Measurements from ENCODE around the gene SECISBP2. TPM values are rescaled to one million over a fixed set of nuclear protein-coding genes. Genes with fewer than 3 reads are reported as not detected.

Gene SECISBP2
- total and polyA plus RNA-seq, 2 experiments from 2014 or later, result 77.7 to 86.8 TPM

DNA sequence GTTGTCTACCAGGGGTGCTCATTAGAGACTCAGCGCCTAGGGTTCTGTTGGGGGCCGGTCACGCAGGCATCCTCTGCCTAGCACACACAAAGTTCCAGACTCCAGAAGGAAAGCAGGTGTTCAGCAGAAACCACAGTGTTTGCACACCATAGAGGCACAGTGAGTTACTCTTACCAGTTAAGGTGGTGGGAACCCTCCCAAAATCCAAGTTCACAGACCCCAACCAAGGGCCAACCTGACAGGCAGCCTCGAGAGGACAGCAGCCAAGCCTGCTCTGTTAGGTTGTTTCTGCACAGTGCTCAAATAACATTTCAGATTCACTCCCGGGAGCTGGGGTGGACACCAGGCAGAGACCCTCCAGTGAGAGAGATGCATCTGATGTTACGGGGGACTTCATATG is 36.2 kb downstream of the SECISBP2 start (continued):
- TF ChIP-seq, protein P1, sequence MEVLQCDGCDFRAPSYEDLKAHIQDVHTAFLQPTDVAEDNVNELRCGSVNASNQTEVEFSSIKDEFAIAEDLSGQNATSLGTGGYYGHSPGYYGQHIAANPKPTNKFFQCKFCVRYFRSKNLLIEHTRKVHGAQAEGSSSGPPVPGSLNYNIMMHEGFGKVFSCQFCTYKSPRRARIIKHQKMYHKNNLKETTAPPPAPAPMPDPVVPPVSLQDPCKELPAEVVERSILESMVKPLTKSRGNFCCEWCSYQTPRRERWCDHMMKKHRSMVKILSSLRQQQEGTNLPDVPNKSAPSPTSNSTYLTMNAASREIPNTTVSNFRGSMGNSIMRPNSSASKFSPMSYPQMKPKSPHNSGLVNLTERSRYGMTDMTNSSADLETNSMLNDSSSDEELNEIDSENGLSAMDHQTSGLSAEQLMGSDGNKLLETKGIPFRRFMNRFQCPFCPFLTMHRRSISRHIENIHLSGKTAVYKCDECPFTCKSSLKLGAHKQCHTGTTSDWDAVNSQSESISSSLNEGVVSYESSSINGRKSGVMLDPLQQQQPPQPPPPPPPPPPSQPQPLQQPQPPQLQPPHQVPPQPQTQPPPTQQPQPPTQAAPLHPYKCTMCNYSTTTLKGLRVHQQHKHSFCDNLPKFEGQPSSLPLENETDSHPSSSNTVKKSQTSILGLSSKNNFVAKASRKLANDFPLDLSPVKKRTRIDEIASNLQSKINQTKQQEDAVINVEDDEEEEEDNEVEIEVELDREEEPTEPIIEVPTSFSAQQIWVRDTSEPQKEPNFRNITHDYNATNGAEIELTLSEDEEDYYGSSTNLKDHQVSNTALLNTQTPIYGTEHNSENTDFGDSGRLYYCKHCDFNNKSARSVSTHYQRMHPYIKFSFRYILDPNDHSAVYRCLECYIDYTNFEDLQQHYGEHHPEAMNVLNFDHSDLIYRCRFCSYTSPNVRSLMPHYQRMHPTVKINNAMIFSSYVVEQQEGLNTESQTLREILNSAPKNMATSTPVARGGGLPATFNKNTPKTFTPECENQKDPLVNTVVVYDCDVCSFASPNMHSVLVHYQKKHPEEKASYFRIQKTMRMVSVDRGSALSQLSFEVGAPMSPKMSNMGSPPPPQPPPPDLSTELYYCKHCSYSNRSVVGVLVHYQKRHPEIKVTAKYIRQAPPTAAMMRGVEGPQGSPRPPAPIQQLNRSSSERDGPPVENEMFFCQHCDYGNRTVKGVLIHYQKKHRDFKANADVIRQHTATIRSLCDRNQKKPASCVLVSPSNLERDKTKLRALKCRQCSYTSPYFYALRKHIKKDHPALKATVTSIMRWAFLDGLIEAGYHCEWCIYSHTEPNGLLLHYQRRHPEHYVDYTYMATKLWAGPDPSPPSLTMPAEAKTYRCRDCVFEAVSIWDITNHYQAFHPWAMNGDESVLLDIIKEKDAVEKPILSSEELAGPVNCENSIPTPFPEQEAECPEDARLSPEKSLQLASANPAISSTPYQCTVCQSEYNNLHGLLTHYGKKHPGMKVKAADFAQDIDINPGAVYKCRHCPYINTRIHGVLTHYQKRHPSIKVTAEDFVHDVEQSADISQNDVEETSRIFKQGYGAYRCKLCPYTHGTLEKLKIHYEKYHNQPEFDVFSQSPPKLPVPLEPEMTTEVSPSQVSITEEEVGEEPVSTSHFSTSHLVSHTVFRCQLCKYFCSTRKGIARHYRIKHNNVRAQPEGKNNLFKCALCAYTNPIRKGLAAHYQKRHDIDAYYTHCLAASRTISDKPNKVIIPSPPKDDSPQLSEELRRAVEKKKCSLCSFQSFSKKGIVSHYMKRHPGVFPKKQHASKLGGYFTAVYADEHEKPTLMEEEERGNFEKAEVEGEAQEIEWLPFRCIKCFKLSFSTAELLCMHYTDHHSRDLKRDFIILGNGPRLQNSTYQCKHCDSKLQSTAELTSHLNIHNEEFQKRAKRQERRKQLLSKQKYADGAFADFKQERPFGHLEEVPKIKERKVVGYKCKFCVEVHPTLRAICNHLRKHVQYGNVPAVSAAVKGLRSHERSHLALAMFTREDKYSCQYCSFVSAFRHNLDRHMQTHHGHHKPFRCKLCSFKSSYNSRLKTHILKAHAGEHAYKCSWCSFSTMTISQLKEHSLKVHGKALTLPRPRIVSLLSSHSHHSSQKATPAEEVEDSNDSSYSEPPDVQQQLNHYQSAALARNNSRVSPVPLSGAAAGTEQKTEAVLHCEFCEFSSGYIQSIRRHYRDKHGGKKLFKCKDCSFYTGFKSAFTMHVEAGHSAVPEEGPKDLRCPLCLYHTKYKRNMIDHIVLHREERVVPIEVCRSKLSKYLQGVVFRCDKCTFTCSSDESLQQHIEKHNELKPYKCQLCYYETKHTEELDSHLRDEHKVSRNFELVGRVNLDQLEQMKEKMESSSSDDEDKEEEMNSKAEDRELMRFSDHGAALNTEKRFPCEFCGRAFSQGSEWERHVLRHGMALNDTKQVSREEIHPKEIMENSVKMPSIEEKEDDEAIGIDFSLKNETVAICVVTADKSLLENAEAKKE (CRISPR knock-in tag; IDR thresholded peaks at IDR 0.05), result no peak
- TF ChIP-seq, protein P2, sequence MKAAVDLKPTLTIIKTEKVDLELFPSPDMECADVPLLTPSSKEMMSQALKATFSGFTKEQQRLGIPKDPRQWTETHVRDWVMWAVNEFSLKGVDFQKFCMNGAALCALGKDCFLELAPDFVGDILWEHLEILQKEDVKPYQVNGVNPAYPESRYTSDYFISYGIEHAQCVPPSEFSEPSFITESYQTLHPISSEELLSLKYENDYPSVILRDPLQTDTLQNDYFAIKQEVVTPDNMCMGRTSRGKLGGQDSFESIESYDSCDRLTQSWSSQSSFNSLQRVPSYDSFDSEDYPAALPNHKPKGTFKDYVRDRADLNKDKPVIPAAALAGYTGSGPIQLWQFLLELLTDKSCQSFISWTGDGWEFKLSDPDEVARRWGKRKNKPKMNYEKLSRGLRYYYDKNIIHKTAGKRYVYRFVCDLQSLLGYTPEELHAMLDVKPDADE (IDR thresholded peaks at IDR 0.05), result no peak
- no peak for TF ChIP-seq NANOG (IDR thresholded peaks at IDR 0.05; ENCODE audit: borderline replicate concordance)
- TF ChIP-seq ZNF114 (CRISPR knock-in tag; IDR thresholded peaks at IDR 0.05), result no peak
- TF ChIP-seq, protein P3, sequence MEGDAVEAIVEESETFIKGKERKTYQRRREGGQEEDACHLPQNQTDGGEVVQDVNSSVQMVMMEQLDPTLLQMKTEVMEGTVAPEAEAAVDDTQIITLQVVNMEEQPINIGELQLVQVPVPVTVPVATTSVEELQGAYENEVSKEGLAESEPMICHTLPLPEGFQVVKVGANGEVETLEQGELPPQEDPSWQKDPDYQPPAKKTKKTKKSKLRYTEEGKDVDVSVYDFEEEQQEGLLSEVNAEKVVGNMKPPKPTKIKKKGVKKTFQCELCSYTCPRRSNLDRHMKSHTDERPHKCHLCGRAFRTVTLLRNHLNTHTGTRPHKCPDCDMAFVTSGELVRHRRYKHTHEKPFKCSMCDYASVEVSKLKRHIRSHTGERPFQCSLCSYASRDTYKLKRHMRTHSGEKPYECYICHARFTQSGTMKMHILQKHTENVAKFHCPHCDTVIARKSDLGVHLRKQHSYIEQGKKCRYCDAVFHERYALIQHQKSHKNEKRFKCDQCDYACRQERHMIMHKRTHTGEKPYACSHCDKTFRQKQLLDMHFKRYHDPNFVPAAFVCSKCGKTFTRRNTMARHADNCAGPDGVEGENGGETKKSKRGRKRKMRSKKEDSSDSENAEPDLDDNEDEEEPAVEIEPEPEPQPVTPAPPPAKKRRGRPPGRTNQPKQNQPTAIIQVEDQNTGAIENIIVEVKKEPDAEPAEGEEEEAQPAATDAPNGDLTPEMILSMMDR (conservative IDR thresholded peaks at IDR 0.05; ENCODE audit: low read depth in 2 of 2), result no peak
- TF ChIP-seq JUNB (IDR thresholded peaks at IDR 0.05; ENCODE audit: unreplicated experiment), result no peak
- TF ChIP-seq ZNF331 (CRISPR knock-in tag; IDR thresholded peaks at IDR 0.05; ENCODE audit: low read depth), result no peak
- no peak for TF ChIP-seq EZH2 (IDR thresholded peaks at IDR 0.05; ENCODE audit: low read depth, unreplicated experiment)
- TF ChIP-seq, protein P4, sequence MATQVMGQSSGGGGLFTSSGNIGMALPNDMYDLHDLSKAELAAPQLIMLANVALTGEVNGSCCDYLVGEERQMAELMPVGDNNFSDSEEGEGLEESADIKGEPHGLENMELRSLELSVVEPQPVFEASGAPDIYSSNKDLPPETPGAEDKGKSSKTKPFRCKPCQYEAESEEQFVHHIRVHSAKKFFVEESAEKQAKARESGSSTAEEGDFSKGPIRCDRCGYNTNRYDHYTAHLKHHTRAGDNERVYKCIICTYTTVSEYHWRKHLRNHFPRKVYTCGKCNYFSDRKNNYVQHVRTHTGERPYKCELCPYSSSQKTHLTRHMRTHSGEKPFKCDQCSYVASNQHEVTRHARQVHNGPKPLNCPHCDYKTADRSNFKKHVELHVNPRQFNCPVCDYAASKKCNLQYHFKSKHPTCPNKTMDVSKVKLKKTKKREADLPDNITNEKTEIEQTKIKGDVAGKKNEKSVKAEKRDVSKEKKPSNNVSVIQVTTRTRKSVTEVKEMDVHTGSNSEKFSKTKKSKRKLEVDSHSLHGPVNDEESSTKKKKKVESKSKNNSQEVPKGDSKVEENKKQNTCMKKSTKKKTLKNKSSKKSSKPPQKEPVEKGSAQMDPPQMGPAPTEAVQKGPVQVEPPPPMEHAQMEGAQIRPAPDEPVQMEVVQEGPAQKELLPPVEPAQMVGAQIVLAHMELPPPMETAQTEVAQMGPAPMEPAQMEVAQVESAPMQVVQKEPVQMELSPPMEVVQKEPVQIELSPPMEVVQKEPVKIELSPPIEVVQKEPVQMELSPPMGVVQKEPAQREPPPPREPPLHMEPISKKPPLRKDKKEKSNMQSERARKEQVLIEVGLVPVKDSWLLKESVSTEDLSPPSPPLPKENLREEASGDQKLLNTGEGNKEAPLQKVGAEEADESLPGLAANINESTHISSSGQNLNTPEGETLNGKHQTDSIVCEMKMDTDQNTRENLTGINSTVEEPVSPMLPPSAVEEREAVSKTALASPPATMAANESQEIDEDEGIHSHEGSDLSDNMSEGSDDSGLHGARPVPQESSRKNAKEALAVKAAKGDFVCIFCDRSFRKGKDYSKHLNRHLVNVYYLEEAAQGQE (IDR thresholded peaks at IDR 0.05; ENCODE audit: unreplicated experiment), result no peak
- TF ChIP-seq CREB1 (CRISPR knock-in tag; IDR thresholded peaks at IDR 0.05; ENCODE audit: low read depth), result no peak
- TF ChIP-seq POLR2AphosphoS5 (IDR thresholded peaks at IDR 0.05; ENCODE audit: low read depth), result no peak

Measured in GM23338 (cell line).